NCI-H774 (cell line): Measurements from ENCODE around the gene LIF.
"Not testable (repeated sequence)": the region's sequence is repeated elsewhere in the genome, so short reads cannot be mapped to it uniquely, and the experiment has no call there.

Experiments
- DNase-seq: peaks from one replicate; lab custom pipeline; 2025; lab: John Stamatoyannopoulos, UW

LIF gene

DNA sequence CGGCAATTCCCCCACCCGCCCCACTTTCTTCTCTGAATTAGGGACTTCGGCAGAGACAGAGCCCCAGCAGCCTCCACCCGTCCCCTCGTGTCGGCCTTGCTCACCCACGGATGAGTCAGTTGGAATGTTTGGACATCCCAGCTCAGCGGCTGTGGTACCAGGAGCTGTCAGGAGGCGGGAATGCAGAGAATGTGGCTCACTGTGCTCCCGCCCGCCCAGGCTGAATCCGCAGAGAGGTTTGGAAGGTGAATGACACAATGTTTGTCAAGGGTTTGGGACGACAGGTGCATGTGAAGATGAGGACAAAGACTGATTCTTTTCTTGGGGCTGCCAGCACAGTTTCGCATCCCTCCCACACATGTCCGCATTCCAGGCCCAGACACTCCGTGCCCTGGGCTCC is 39.6 kb downstream of the LIF start:
- DNase-seq = no peak

DNA sequence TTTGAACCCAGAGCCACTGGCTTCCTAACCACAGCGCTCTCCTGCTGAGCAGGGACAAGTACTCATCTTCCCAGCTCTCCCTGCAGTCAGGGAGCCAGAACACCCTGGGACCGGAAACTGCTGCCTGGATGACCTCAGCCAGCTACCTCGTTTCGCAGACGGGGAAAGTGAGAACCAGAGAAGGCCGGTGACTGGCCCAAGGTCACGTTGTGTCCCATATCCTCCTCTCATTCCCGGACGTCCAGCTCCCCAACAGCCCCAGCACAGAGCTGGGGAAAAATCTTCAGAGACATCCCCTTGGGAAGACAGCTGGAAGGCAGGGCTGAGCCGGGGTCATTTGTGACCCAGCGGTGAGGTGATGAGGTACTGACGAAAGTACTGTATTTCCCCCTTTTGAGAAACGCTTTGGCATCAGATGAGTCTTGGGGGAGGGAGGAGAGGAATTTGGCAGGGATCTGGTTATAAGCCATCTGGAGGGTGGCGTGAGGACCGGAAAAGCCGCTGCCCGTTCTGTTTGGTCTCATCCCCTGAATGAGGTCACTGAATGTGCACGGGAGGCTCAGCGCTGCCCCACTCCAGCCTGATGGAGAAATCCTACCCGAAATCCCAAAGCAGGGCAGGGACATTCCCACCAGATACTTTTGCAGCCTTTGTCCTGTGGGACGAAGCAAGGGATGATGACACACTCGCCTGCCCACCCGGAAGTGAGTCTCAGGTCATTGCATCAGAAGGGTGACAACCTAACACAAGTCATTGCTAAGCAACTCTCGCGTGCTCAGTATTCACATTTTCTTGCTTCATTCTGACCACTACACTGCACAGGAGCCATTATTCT is 41.1 kb downstream of the LIF start:
- DNase-seq = no peak

GRCh38 chr22:30204742-30205111 is 41.8 kb downstream of the LIF start:
- DNase-seq = no peak

DNA sequence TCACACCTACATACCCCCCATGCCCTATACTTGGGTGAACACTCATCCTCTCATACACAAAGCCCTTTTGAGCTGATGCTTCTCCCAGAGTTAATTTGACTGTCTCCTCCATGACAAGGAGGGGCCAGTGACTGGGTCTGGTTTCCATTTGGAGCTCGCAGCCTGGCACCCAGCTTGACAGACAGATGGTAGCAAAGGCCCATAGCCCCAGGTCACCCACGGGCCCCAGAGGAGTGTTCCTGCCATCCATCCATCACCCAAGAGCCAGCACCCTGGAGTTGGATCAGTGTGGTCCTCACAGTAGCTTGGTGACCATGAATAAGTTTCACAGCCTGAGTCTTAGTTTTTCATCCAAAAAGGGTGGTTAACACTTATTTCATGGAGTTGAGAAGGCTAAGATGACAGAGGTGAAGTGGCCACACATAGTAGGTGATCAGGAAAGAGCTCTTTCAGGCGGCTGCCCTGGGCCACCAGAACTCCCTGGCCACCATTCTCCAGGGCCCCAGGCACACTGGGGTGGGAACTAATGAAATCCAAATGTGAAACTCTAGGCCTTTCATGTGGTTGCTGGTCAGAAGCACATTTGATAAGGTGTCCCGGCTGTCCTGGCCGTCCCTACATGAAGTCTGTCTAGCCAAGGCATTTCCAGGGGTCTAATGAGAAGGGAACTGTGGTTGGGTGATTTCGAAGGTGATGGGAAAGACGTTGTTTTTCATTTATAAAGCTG is 42.4 kb downstream of the LIF start:
- DNase-seq = no peak

GRCh38 chr22:30202531-30203006 is 44.0 kb downstream of the LIF start:
- DNase-seq = no peak

DNA sequence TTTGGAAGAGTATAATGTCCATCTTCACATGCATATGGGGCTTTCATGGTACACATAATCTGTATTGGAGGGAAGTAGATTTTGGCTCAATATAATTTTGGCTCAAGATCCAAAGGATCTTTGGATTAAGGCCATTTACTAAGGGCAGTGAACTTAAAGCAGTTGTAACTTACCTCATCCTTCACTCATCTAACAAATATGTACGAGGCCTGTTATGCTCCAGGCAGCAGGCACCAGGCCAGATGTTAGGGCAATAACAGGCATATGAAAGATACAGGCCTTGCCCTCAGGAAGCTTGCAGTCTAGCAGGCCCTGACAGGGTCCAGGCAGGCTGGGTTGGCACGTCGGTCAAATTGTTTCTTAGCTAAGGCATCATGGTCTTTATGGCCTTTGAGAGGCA is 44.6 kb downstream of the LIF start:
- DNase-seq = no peak

GRCh38 chr22:30200905-30201304 is 45.7 kb downstream of the LIF start:
- not testable (repeated sequence) for DNase-seq

- no peak for DNase-seq
These were observed 47.6 kb downstream of the LIF start for GRCh38 chr22:30198921-30199320.

DNA sequence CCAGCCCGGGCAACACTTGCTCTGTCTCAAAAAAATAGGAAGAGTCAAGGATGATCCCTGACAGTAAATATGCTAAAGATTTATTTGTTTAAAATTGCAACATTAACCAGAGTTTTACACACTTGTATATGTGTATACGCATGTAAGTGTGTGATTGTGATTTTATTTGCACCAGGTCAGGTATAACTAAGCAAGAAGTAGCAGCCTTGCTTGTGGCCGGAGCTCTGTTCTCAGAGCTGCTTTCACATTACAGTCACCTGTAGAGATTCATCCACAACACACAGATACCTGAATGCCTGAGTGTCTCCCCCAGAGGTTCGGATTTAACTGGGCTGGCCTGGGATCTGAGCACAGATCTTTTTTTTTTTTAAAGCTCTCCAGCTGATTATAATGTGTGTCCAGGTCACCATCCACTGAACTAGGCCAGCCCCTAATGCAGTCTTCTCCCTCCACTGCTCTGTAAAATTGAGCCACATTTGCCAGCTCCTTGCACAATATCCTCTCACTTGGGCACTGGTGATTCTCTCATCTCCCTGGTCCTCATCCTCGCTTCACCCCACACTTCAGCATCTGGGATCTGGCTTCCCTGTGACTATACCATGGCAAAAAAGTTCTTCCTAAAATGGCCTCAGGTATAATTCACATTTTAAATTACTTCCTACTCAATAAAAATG is 48.3 kb downstream of the LIF start:
- DNase-seq = no peak

GRCh38 chr22:30197389-30197788 is 49.2 kb downstream of the LIF start:
- no peak for DNase-seq

- DNase-seq = no peak
These were observed 49.7 kb downstream of the LIF start for GRCh38 chr22:30196880-30197336.

DNA sequence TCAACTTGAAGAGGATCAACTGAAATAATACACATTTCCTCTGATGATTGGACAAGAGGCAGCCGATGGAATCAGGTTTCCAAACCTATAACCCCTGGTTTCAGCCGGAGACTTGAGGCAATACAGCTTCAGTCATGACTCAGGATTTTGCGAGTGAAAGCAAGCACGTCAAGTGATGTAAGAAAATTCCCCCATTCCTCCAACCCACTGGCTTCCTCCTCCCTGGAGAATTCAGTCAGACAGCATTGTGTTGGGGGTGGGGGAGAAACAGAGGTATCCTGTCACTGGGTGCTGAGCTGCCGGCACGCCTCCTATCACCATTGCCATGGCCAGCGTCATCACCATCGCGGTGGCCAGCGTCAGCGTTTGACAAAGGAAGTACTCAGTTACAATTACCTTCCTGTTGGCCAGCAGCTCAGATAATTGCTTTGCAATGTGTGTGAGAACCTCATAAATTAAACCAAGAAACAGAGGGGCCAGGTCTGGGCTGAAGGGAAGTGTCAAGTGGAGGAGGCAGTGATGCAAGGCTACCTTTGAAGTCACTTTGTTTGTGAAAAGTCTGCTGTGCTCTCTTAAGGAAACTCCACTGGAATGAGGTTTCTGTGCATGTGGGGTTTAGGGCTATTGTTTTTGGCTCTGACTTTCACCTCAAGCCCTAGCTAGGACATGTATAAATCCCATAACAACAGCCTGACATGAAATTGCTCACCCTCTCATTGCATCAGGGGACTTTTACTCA is 50.2 kb downstream of the LIF start:
- peak; percentile 73 for DNase-seq

GRCh38 chr22:30195245-30196140 is 51.1 kb downstream of the LIF start:
- no peak for DNase-seq

DNA sequence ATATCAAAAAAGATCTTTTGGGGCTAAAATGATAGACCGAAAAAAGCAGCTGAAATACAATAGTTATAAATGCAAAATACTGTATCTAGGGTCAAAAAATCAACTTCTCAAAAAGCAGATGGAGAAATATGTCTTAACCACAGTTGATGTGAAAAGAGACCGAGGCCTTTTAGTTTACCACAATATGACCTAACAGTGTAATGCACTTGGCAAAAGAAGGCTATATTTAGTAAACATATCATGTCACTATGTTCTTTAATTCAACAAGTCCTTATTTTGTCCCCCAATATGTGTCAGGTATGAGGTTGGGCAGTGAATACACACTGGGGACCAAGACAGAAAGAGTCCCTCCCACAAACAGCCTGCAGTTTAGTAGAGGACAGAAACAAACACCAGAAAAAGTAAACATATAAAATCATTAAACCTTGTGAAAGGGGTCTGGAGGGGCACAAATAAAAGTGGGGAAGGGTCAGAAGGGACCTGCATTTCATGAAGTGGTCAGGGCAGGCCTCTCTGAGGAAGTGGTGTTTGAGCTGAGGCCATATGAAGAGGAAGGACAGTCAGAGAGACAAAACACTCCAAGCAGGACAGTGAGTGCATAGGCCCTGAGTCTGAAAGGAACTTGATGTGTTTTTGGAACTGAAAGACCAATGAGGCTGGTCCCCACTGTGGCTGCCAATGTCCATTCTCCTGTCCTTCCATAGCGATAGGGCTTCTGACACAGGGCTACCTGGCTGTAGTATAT is 53.4 kb downstream of the LIF start:
- DNase-seq = no peak

DNA sequence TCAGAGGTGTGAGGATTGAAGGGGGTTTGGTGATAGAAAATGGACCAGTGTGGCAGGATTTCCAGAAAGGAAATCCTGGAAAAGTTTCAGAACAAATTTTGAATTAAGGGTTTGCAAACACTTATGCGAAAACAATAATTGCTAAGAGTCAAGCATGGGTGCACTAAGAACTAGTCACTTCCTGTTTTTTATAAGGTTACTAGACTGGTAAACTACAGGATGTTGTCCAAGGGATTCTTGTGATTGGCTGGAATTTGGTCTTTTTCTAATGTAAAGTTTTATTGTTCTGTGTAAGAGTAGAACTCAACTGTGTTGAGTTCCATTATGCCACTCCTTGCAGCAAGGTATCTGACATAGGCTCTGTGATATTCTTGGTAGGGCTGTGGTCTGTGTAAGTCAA is 54.1 kb downstream of the LIF start:
- DNase-seq = no peak

GRCh38 chr22:30191040-30191701 is 55.4 kb downstream of the LIF start:
- no peak for DNase-seq

DNA sequence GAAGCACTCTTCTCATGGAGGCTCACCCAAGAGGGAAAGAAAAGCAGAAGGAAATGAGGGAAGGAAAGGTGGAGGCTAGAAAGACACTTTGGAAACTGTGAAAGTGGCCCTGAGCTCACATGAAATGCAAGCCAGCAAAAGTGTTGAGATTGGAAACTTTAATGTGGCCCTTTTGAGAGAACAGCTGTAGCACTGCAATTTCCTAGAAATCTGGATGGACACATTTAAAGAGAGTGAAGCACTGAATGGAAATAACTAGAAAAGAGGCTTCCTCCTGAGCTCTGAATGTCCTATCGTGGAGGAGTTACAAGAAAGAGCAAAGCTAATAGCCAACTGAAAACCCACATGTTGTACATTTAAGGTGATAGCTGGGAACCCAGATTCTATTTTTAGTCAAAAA is 56.0 kb downstream of the LIF start:
- no peak for DNase-seq
